ENCODE data around the gene VTN.

VTN gene

GRCh38 chr17:28370035-28370743 lies at the start of gene VTN:
Gene VTN (minus strand): TSS chr17:28370307. CDS start chr17:28370203, 104 bp downstream.
- no peak for DNase-seq

GRCh38 chr17:28416703-28417311 lies 46.7 kb upstream of the VTN start:
- peak in 2 of 4 experiments; percentile 15 to 36 for DNase-seq

GRCh38 chr17:28415886-28416285 lies 45.8 kb upstream of the VTN start:
- no peak for DNase-seq

GRCh38 chr17:28413804-28414203 lies 43.7 kb upstream of the VTN start:
- no peak for DNase-seq

- no peak for DNase-seq
These were observed 42.0 kb upstream of the VTN start for GRCh38 chr17:28412099-28412498.

GRCh38 chr17:28407974-28408306 lies 37.8 kb upstream of the VTN start:
- DNase-seq: no peak

GRCh38 chr17:28407130-28407973 lies 37.2 kb upstream of the VTN start:
- DNase-seq: no peak

- no peak for DNase-seq
These were observed 36.3 kb upstream of the VTN start for GRCh38 chr17:28406473-28406814.

- DNase-seq: peak in 1 of 4 experiments; percentile 28
These were observed 35.7 kb upstream of the VTN start, which contains the start of gene SLC46A1 for GRCh38 chr17:28405632-28406472. Gene SLC46A1 (minus strand): TSS chr17:28406212. CDS start chr17:28406114, 98 bp downstream.

- DNase-seq: no peak
These were observed 34.9 kb upstream of the VTN start for GRCh38 chr17:28404812-28405570.

- DNase-seq: no peak
These were observed 34.3 kb upstream of the VTN start for GRCh38 chr17:28404461-28404811.

- no peak for DNase-seq
These were observed 33.9 kb upstream of the VTN start for GRCh38 chr17:28404007-28404406.

GRCh38 chr17:28402844-28403243 lies 32.7 kb upstream of the VTN start:
- no peak for DNase-seq

- no peak for DNase-seq
These were observed 32.1 kb upstream of the VTN start for GRCh38 chr17:28402224-28402630.

- DNase-seq: no peak
These were observed 29.7 kb upstream of the VTN start for GRCh38 chr17:28399808-28400207.

GRCh38 chr17:28398280-28398981 lies 28.3 kb upstream of the VTN start:
- no peak for DNase-seq

GRCh38 chr17:28397687-28398279 lies 27.7 kb upstream of the VTN start:
- DNase-seq: no peak

- DNase-seq: no peak
These were observed 27.2 kb upstream of the VTN start for GRCh38 chr17:28397275-28397674.

GRCh38 chr17:28396635-28397239 lies 26.6 kb upstream of the VTN start:
- DNase-seq: no peak

- DNase-seq: no peak
These were observed 25.9 kb upstream of the VTN start for GRCh38 chr17:28395968-28396367.

- no peak for DNase-seq
These were observed 25.3 kb upstream of the VTN start for GRCh38 chr17:28395426-28395825.
